ENCODE data around the gene GALNTL6. TPM values are rescaled to one million over a fixed set of nuclear protein-coding genes. Genes with fewer than 3 reads are reported as not detected.

The GALNTL6 gene
- total and polyA plus RNA-seq, 2 donors (not counting 1 experiment from before 2014, with no cell fraction given) = 0.99 to 1.1 TPM

GRCh38 chr4:172947594-172947993, 1134.4 kb downstream of the GALNTL6 start:
- no peaks in the 10 kb centered on the region for H3K4me1 Mint-ChIP-seq
- intact Hi-C loops (cut with micrococcal nuclease) = no loop called here
- H3K9me3 ChIP-seq (ENCODE audit: control extremely low read depth in 1 of 3, control insufficient read depth in 2 of 3, insufficient read depth in 1 of 3, low read length in 2 of 3) = no peaks in the 10 kb centered on the region
- H3K27me3 ChIP-seq (replicated peaks in 1 of 4; ENCODE audit: control extremely low read depth in 1 of 4, control insufficient read depth in 3 of 4, insufficient read depth in 4 of 4, low read length in 3 of 4) = peaks cover 0 to 2% (median 0%) of the 10 kb centered on the region in 4 experiments
- no peak overlapping the region for H3K4me3 ChIP-seq (ENCODE audit: control extremely low read depth in 1 of 5, extremely low read depth in 1 of 5, insufficient read depth in 1 of 5, low read depth in 2 of 5, low read length in 4 of 5)
- TF ChIP-seq CTCF (IDR thresholded peaks at IDR 0.05) = no peak
- no peak for TF ChIP-seq EZH2 (IDR thresholded peaks at IDR 0.05; ENCODE audit: borderline replicate concordance, insufficient read depth, low read depth, low read length, poor library complexity, severe bottlenecking)
- no peak overlapping the region for H3K4me2 ChIP-seq (replicated peaks; ENCODE audit: low read depth, low read length, poor library complexity, severe bottlenecking)
- H3K9me3 Mint-ChIP-seq (ENCODE audit: insufficient read depth) = no peaks in the 10 kb centered on the region
- H3K27ac Mint-ChIP-seq = no peak overlapping the region
- no peak overlapping the region for H3K9ac ChIP-seq (ENCODE audit: low read length)
- no peak overlapping the region for H2AFZ ChIP-seq (ENCODE audit: insufficient read depth, low read depth, low read length, poor library complexity, severe bottlenecking)
- H3K4me1 ChIP-seq (ENCODE audit: control insufficient read depth in 2 of 2, insufficient read depth in 2 of 2, low read length in 2 of 2) = no peaks in the 10 kb centered on the region
- DNase-seq = no peak
- no peak overlapping the region for H3K4me3 Mint-ChIP-seq
- no CpG with 5 or more reads among the region's 3 CpGs for WGBS (ENCODE audit: insufficient coverage)
- H3K27ac ChIP-seq (ENCODE audit: low read length in 2 of 2) = no peak overlapping the region
- no peaks in the 10 kb centered on the region for H4K20me1 ChIP-seq (ENCODE audit: control insufficient read depth, insufficient read depth, low read length, poor library complexity, severe bottlenecking)
- no peak for ATAC-seq (ENCODE audit: low read depth)
- POLR2A ChIA-PET = no interaction called here
- CTCF ChIA-PET = interaction anchor here (0.6 kb wide), 1 partner anchor 63 kb away, joined by 3 read pairs; no protein-coding TSS in a partner anchor
- no peaks in the 10 kb centered on the region for H3K27me3 Mint-ChIP-seq
- H3K79me2 ChIP-seq (ENCODE audit: control insufficient read depth, insufficient read depth, low read length) = no peaks in the 10 kb centered on the region
- no peaks in the 10 kb centered on the region for H3K36me3 ChIP-seq (replicated peaks in 1 of 2; ENCODE audit: control extremely low read depth in 1 of 2, control insufficient read depth in 1 of 2, extremely low read depth in 1 of 2, insufficient read depth in 2 of 2, low read length in 1 of 2)

GRCh38 chr4:172950990-172951389, 1137.8 kb downstream of the GALNTL6 start:
- no peak overlapping the region for H3K4me3 ChIP-seq (ENCODE audit: control extremely low read depth in 1 of 5, extremely low read depth in 1 of 5, insufficient read depth in 1 of 5, low read depth in 2 of 5, low read length in 4 of 5)
- no peaks in the 10 kb centered on the region for H3K9me3 Mint-ChIP-seq (ENCODE audit: insufficient read depth)
- H3K4me1 ChIP-seq (ENCODE audit: control insufficient read depth in 2 of 2, insufficient read depth in 2 of 2, low read length in 2 of 2) = no peaks in the 10 kb centered on the region
- TF ChIP-seq EZH2 (IDR thresholded peaks at IDR 0.05; ENCODE audit: borderline replicate concordance, insufficient read depth, low read depth, low read length, poor library complexity, severe bottlenecking) (no peak), CTCF (IDR thresholded peaks at IDR 0.05) (no peak)
- no peaks in the 10 kb centered on the region for H4K20me1 ChIP-seq (ENCODE audit: control insufficient read depth, insufficient read depth, low read length, poor library complexity, severe bottlenecking)
- H3K4me2 ChIP-seq (replicated peaks; ENCODE audit: low read depth, low read length, poor library complexity, severe bottlenecking) = no peak overlapping the region
- DNase-seq (no peak), ATAC-seq (ENCODE audit: low read depth) (no peak)
- no peaks in the 10 kb centered on the region for H3K27me3 ChIP-seq (replicated peaks in 1 of 4; ENCODE audit: control extremely low read depth in 1 of 4, control insufficient read depth in 3 of 4, insufficient read depth in 4 of 4, low read length in 3 of 4)
- no peaks in the 10 kb centered on the region for H3K36me3 ChIP-seq (replicated peaks in 1 of 2; ENCODE audit: control extremely low read depth in 1 of 2, control insufficient read depth in 1 of 2, extremely low read depth in 1 of 2, insufficient read depth in 2 of 2, low read length in 1 of 2)
- H3K9ac ChIP-seq (ENCODE audit: low read length) = no peak overlapping the region
- H3K27ac ChIP-seq (ENCODE audit: low read length in 2 of 2) = no peak overlapping the region
- peaks cover 3% of the 10 kb centered on the region for H3K27me3 Mint-ChIP-seq
- no peaks in the 10 kb centered on the region for H3K79me2 ChIP-seq (ENCODE audit: control insufficient read depth, insufficient read depth, low read length)
- no peak overlapping the region for H3K27ac Mint-ChIP-seq
- H3K9me3 ChIP-seq (ENCODE audit: control extremely low read depth in 1 of 3, control insufficient read depth in 2 of 3, insufficient read depth in 1 of 3, low read length in 2 of 3) = no peaks in the 10 kb centered on the region
- H3K4me3 Mint-ChIP-seq = no peak overlapping the region
- ChIA-PET CTCF (no interaction called here), POLR2A (interaction anchor here (0.6 kb wide), 1 partner anchor 216 kb away, joined by 4 read pairs; no protein-coding TSS in a partner anchor)
- intact Hi-C loops (cut with micrococcal nuclease) = no loop called here
- no peak overlapping the region for H2AFZ ChIP-seq (ENCODE audit: insufficient read depth, low read depth, low read length, poor library complexity, severe bottlenecking)
- H3K4me1 Mint-ChIP-seq = no peaks in the 10 kb centered on the region
- 92% methylated on average over 2 of the region's 2 CpGs for WGBS (ENCODE audit: insufficient coverage)
